H9 (cell line): ENCODE results near the gene KLF18. TPM values are rescaled to one million over a fixed set of nuclear protein-coding genes. Genes with fewer than 3 reads are reported as not detected.

ENCODE experiments used
- DNase-seq: peaks from one replicate; pipeline ENCODE4 v3.0.0-alpha.2; 2017
- H2AFZ ChIP-seq: one replicate; pipeline ENCODE4 v1.6.1; 2013; ENCODE audit warnings: mild to moderate bottlenecking, low read length, control low read depth, moderate library complexity
- H2AK5ac ChIP-seq: 2 replicates; pipeline ENCODE4 v1.6.1; 2013; ENCODE audit warnings: low read length, control low read depth, mixed read lengths; ENCODE audit not compliant: insufficient read length
- H2BK120ac ChIP-seq: one replicate; pipeline ENCODE4 v1.6.1; 2013; ENCODE audit warnings: low read depth, mild to moderate bottlenecking, low read length, control low read depth, inconsistent platforms; ENCODE audit not compliant: poor library complexity, severe bottlenecking
- H2BK12ac ChIP-seq: 2 replicates; pipeline ENCODE4 v1.6.1; 2013; ENCODE audit warnings: low read length, control low read depth, mixed read lengths, low read depth; ENCODE audit not compliant: insufficient read length
- H2BK15ac ChIP-seq: 2 replicates; pipeline ENCODE4 v1.6.1; 2013; ENCODE audit warnings: low read depth, low read length, control low read depth
- H2BK20ac ChIP-seq: one replicate; pipeline ENCODE4 v1.6.1; 2013; ENCODE audit warnings: low read depth, mild to moderate bottlenecking, low read length, control low read depth, inconsistent platforms; ENCODE audit not compliant: poor library complexity, severe bottlenecking
- H2BK5ac ChIP-seq: 2 replicates; pipeline ENCODE4 v1.6.1; 2013; ENCODE audit warnings: low read length, control low read depth, mixed read lengths; ENCODE audit not compliant: insufficient read length
- H3K14ac ChIP-seq: 2 replicates; pipeline ENCODE4 v1.6.1; 2013; ENCODE audit warnings: low read length, control low read depth; ENCODE audit not compliant: insufficient read depth
- H3K18ac ChIP-seq: 2 replicates; pipeline ENCODE4 v1.6.1; 2013; ENCODE audit warnings: low read depth, mild to moderate bottlenecking, mixed read lengths, low read length, control low read depth; ENCODE audit not compliant: insufficient read length
- H3K23ac ChIP-seq: 2 replicates; pipeline ENCODE4 v1.6.1; 2013; ENCODE audit warnings: low read length, control low read depth, mixed read lengths, low read depth; ENCODE audit not compliant: insufficient read length
- H3K23me2 ChIP-seq: 2 replicates; pipeline ENCODE4 v1.6.1; 2013; ENCODE audit warnings: low read depth, mild to moderate bottlenecking, mixed read lengths, low read length, control low read depth; ENCODE audit not compliant: insufficient read length, poor library complexity, severe bottlenecking
- H3K27ac ChIP-seq: 2 replicates; pipeline ENCODE4 v1.5.1; 2013; ENCODE audit warnings: low read length, control low read depth, mixed read lengths, low read depth; ENCODE audit not compliant: insufficient read length
- H3K27me3 ChIP-seq: 2 replicates; pipeline ENCODE4 v1.6.1; 2013; ENCODE audit warnings: low read length, control low read depth, inconsistent platforms; ENCODE audit not compliant: insufficient read depth
- H3K4ac ChIP-seq: 2 replicates; pipeline ENCODE4 v1.6.1; 2013; ENCODE audit warnings: low read depth, mild to moderate bottlenecking, control low read depth, inconsistent platforms, low read length, moderate library complexity
- H3K4me1 ChIP-seq: 2 replicates; pipeline ENCODE4 v1.6.1; 2013; ENCODE audit warnings: low read length, control low read depth, inconsistent platforms; ENCODE audit not compliant: insufficient read depth
- H3K4me2 ChIP-seq: 2 replicates; pipeline ENCODE4 v1.6.1; 2013; ENCODE audit warnings: low read length, control low read depth, mixed read lengths; ENCODE audit not compliant: insufficient read length, insufficient read depth
- H3K56ac ChIP-seq: 2 replicates; pipeline ENCODE4 v1.6.1; 2013; ENCODE audit warnings: low read depth, mild to moderate bottlenecking, mixed read lengths, low read length, control low read depth; ENCODE audit not compliant: insufficient read length
- H3K79me1 ChIP-seq: 2 replicates; pipeline ENCODE4 v1.6.1; 2013; ENCODE audit warnings: low read depth, mild to moderate bottlenecking, moderate library complexity, low read length, control low read depth, inconsistent platforms; ENCODE audit not compliant: insufficient read depth, poor library complexity, severe bottlenecking
- H3K79me2 ChIP-seq: 2 replicates; pipeline ENCODE4 v1.6.1; 2013; ENCODE audit warnings: low read length, control low read depth, inconsistent platforms; ENCODE audit not compliant: insufficient read depth
- H3K9ac ChIP-seq: 2 replicates; pipeline ENCODE4 v1.6.1; 2013; ENCODE audit warnings: low read length, control low read depth, mixed read lengths; ENCODE audit not compliant: insufficient read length; ENCODE audit errors: extremely low read depth
- H3K9me3 ChIP-seq: one replicate; pipeline ENCODE4 v1.6.1; 2013; ENCODE audit warnings: low read depth, low read length, inconsistent platforms; ENCODE audit not compliant: control insufficient read depth
- H3T11ph ChIP-seq: one replicate; pipeline ENCODE4 v1.6.1; 2013; ENCODE audit warnings: mild to moderate bottlenecking, low read length, control low read depth, inconsistent platforms
- H4K20me1 ChIP-seq: one replicate; pipeline ENCODE4 v1.6.1; 2013; ENCODE audit not compliant: control insufficient read depth, insufficient read length, insufficient read depth
- H4K5ac ChIP-seq: 2 replicates; pipeline ENCODE4 v1.6.1; 2013; ENCODE audit warnings: low read depth, mild to moderate bottlenecking, mixed read lengths, low read length, control low read depth; ENCODE audit not compliant: insufficient read length
- H4K8ac ChIP-seq: replicated peaks from 2 replicates; pipeline ENCODE4 v1.6.1; 2013; ENCODE audit warnings: low read length, control low read depth, mixed read lengths, low read depth; ENCODE audit not compliant: insufficient read length
- H4K91ac ChIP-seq: 2 replicates; pipeline ENCODE4 v1.6.1; 2013; ENCODE audit warnings: low read depth, mild to moderate bottlenecking, moderate library complexity, mixed read lengths, low read length, control low read depth; ENCODE audit not compliant: insufficient read length
- H3K27ac Mint-ChIP-seq, 3 experiments: 2 replicates in 2 of 3; 3 replicates in 1 of 3; pipeline ENCODE4 v1.8.0; 2020 to 2021; ENCODE audit warnings: mixed read lengths in 3 of 3, mild to moderate bottlenecking in 1 of 3, moderate library complexity in 1 of 3
- H3K27me3 Mint-ChIP-seq: 2 replicates; pipeline ENCODE4 v1.8.0; 2021; ENCODE audit warnings: low read depth, mild to moderate bottlenecking, moderate library complexity, mixed read lengths
- H3K36me3 Mint-ChIP-seq, 3 experiments: 2 replicates in 2 of 3; 3 replicates in 1 of 3; pipeline ENCODE4 v1.8.0; 2020 to 2021; ENCODE audit warnings: low read depth in 3 of 3, mixed read lengths in 3 of 3; ENCODE audit not compliant: insufficient read depth in 1 of 3
- H3K4me1 Mint-ChIP-seq, 2 experiments: 2 replicates each; pipeline ENCODE4 v1.8.0; 2020; ENCODE audit warnings: mixed read lengths in 2 of 2
- H3K4me3 Mint-ChIP-seq, 2 experiments: 2 replicates in 1 of 2; 3 replicates in 1 of 2; pipeline ENCODE4 v1.8.0; 2020 to 2021; ENCODE audit warnings: mild to moderate bottlenecking in 2 of 2, mixed read lengths in 2 of 2, moderate library complexity in 1 of 2
- H3K9me3 Mint-ChIP-seq, 2 experiments: 2 replicates in 1 of 2; 3 replicates in 1 of 2; pipeline ENCODE4 v1.8.0; 2020; ENCODE audit warnings: mild to moderate bottlenecking in 2 of 2, mixed read lengths in 2 of 2, moderate library complexity in 1 of 2
- WGBS: extraction: QIAGEN DNeasy Blood & Tissue Kit; methylation state at CpG from one replicate; pipeline ENCODE4 v1.1.7; 2013; ENCODE audit warnings: missing lambda C conversion rate, low lambda C conversion rate, mixed read lengths; ENCODE audit not compliant: insufficient read length; ENCODE audit errors: extremely low coverage; 5-methylcytosine and 5-hydroxymethylcytosine counted together
- total RNA-seq: library from RNA; stranded (reverse); gene quantifications from 2 replicates; pipeline ENCODE4 v1.2.1, GENCODE V29; 2021
- TF ChIP-seq, protein P1 (sequence below): fragments of 200-600 bp; sonication (generic); conservative IDR thresholded peaks from 3 replicates; pipeline ENCODE4 v1.8.0; 2021; ENCODE audit warnings: antibody characterized with exemption, mild to moderate bottlenecking

Gene KLF18
- total RNA-seq, 1 experiment from 2014 or later: 0.07 TPM

DNA sequence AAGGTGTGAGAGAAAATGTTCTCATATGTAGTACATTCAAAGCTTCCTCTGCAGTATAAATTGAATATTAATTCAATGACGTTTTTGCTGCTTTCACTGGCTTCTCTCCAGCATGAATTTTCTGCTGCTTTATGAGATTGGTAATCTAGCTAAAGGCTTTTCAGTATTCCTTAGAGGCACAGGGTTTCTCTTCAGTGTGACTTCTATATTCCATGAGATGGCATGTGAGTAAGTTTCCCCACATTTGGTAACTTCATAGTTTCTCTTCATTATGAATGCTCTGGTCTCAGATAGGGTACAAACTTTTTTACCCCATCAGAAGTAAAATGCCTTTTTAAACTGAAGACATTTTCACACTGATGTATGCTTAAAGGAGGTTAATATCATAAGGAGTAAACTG lies 10.4 kb upstream of the KLF18 start:
- peaks cover 0 to under 1% (median 0%) of the 10 kb centered on the region in 3 experiments; a peak in 2 of 7 replicates for H3K36me3 Mint-ChIP-seq
- H3K4me1 ChIP-seq: 0 out of 2 replicates have a peak, but pooled peaks cover 3% of the 10 kb centered on the region
- peaks cover 27 to 32% of the 10 kb centered on the region in 2 experiments for H3K4me1 Mint-ChIP-seq
- H4K5ac ChIP-seq: no peak overlapping the region
- H3K56ac ChIP-seq: no peak overlapping the region
- H3K23ac ChIP-seq: no peak overlapping the region
- DNase-seq: no peak
- H3K9me3 ChIP-seq: no peaks in the 10 kb centered on the region
- H3K18ac ChIP-seq: no peak overlapping the region
- H3K27me3 Mint-ChIP-seq: no peaks in the 10 kb centered on the region
- no peak overlapping the region for H2BK12ac ChIP-seq
- H3K9ac ChIP-seq: no peak overlapping the region
- H3K9me3 Mint-ChIP-seq: peaks cover 0 to under 1% of the 10 kb centered on the region in 2 experiments; a peak in 3 of 5 replicates
- no peak overlapping the region for H4K91ac ChIP-seq
- no peak overlapping the region for H2BK5ac ChIP-seq
- no peak overlapping the region for H2BK120ac ChIP-seq
- H2BK20ac ChIP-seq: no peak overlapping the region
- H3K4me3 Mint-ChIP-seq: no peak overlapping the region
- no peak overlapping the region for H3T11ph ChIP-seq
- H3K27ac ChIP-seq: no peak overlapping the region
- no peak overlapping the region for H4K8ac ChIP-seq
- H3K23me2 ChIP-seq: no peaks in the 10 kb centered on the region
- no peak overlapping the region for H3K4ac ChIP-seq
- no peaks in the 10 kb centered on the region for H3K79me2 ChIP-seq
- WGBS: no CpG with 5 or more reads among the region's 1 CpG
- no peaks in the 10 kb centered on the region for H4K20me1 ChIP-seq
- no peak overlapping the region for H2AK5ac ChIP-seq
- no peaks in the 10 kb centered on the region for H3K79me1 ChIP-seq
- H2AFZ ChIP-seq: no peak overlapping the region
- no peaks in the 10 kb centered on the region for H3K27me3 ChIP-seq
- no peak overlapping the region for H3K27ac Mint-ChIP-seq
- TF ChIP-seq, protein P1, sequence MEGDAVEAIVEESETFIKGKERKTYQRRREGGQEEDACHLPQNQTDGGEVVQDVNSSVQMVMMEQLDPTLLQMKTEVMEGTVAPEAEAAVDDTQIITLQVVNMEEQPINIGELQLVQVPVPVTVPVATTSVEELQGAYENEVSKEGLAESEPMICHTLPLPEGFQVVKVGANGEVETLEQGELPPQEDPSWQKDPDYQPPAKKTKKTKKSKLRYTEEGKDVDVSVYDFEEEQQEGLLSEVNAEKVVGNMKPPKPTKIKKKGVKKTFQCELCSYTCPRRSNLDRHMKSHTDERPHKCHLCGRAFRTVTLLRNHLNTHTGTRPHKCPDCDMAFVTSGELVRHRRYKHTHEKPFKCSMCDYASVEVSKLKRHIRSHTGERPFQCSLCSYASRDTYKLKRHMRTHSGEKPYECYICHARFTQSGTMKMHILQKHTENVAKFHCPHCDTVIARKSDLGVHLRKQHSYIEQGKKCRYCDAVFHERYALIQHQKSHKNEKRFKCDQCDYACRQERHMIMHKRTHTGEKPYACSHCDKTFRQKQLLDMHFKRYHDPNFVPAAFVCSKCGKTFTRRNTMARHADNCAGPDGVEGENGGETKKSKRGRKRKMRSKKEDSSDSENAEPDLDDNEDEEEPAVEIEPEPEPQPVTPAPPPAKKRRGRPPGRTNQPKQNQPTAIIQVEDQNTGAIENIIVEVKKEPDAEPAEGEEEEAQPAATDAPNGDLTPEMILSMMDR: no peak
- no peak overlapping the region for H3K14ac ChIP-seq
- H2BK15ac ChIP-seq: no peak overlapping the region
- H3K4me2 ChIP-seq: no peak overlapping the region
